Epithelial cell of proximal tubule (primary cell): ENCODE measurements around the gene IQCE. TPM values are rescaled to one million over a fixed set of nuclear protein-coding genes. Genes with fewer than 3 reads are reported as not detected.

Experiments used
- DNase-seq: peaks from one replicate; pipeline ENCODE4 v3.0.0-alpha.2; 2011; ENCODE audit warnings: low read depth
- H3K4me3 ChIP-seq: 2 replicates; pipeline ENCODE4 v1.5.1; 2011; ENCODE audit warnings: low read depth, mild to moderate bottlenecking, low read length
- CTCF ChIP-seq: conservative IDR thresholded peaks from 2 replicates; pipeline ENCODE4 v1.5.1; 2012; ENCODE audit warnings: low read depth, mild to moderate bottlenecking, low read length
- total RNA-seq: library from RNA; depleted of rRNA; stranded (reverse); fragments of >200 nt; gene quantifications from 2 replicates; pipeline ENCODE4 v1.2.3, GENCODE V29; 2015

The IQCE gene
- total RNA-seq, 1 donor from 2014 or later: 25.0 TPM

DNA sequence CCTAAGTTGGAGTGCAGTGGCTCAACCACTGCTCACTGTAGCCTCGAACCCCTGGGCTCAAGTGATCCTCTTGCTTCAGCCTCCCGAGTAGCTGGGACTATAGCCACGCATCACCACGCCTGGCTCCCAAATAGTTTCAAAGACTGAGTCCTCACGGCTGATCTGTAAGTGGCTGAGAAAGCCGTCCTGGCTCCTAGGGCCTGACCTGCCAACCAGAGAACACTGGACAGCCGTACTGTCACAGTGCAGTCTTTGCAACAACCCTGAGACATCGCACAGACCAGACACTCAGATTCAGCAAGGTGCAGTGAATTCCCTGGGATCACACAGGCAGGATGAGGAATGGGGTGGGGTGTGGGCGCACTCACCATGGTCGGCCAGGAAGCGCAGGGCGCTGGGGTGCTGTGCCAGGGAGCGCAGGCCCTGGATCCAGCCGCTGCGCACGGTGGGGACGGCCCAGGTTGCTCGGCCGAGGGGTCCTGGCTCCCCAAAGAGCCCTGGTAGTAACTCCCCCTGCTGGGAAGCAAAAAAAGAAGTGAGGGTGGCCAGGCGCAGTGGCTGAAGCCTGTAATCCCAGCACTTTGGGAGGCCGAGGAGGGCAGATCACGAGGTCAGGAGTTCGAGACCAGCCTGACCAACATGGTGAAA is 14.1 kb upstream of the IQCE start:
- DNase-seq: no peak

DNA sequence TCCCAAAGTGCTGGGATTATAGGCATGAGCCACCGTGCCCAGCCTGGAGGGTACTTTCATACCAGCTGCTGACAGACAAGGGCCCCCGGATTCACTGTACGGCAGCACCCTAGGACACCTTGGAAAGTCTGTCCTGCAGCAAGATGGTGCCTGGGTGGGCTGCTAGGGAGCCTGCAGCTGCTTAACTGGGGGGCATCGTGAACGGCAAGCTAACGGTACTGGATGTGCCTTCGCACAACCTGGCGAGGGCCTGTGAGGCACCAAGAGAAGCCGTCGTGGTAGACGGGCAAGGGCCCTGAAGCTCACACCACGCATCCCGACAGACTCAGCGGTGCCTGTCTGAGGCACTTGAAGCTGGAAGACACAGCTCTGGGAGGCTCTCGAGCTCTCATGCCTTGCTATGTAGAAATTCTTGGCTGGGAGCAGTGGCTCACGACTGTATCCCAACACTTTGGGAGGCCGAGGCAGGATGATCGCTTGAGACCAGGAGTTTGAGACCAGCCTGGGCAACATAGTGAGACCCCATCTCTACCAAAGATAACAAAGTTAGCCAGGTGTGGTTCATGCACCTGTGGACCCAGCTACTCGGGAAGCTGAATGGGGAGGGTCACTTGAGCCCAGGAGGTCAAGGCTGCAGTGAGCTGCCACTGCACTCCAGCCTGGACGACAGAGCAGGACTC is 12.9 kb upstream of the IQCE start:
- DNase-seq: no peak
- no peak overlapping the region for H3K4me3 ChIP-seq
- TF ChIP-seq CTCF: no peak

More for the DNA sequence above, 14.1 kb upstream of the IQCE start:
- TF ChIP-seq CTCF: no peak
- H3K4me3 ChIP-seq: no peak overlapping the region

DNA sequence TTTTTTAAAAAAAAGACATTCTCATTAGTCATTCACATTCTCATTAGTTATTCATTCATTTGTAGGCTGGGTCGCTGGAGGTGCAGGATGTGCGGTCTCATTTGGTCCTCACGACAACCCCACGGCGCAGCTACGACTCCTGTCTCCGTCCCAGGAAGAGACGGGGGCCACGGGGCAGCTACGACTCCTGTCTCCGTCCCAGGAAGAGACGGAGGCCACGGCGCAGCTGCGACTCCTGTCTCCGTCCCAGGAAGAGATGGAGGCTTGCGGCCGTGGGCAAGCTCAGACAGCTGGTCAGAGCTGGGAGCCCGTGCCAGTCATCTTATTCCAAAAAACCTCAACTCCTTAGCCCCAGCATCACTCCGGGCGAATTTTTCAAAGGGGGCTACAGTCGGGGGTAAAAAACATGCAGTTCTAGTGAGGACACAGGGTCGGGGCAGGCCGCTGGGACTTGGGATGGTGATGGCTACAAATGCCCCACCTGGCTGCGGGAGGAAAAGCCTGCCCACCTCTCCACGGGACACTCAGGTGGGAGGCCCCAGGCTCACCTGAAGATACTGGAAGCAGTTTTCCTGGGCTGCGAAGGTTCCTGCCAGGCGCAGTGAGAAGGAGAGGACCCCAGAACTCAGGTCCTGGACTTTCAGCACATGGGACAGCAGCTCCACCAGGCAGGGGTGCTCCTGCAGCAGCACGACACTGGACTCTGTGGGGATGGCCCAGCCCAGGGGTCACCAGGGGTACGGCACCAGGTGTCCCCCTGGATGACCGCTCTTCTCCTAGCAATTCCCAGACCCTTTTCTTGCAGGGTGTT is 11.8 kb upstream of the IQCE start:
- TF ChIP-seq CTCF: no peak
- DNase-seq: no peak
- no peak overlapping the region for H3K4me3 ChIP-seq

- H3K4me3 ChIP-seq: no peak overlapping the region
- no peak for DNase-seq
- TF ChIP-seq CTCF: no peak
Observed at GRCh38 chr7:2551418-2551817, 7.4 kb upstream of the IQCE start.

DNA sequence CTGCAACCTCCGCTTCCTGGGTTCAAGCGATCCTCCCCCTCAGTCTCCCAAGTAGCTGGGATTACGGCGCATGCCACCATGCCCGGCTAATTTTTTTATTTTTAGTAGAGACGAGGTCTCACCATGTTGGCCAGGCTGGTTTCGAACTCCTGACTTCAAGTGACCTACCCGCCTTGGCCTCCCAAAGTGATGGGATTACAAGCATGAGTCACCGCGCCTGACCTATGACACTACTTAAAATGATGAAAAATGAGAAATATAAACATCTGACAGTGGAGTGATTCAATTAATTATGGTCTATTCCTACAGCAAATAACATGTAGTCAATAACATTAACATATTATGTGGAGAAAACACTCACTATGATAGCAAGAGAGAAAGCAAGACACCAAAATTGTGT is 5.7 kb upstream of the IQCE start:
- DNase-seq: no peak
- no peak overlapping the region for H3K4me3 ChIP-seq
- no peak for TF ChIP-seq CTCF

- TF ChIP-seq CTCF: no peak
- peak overlapping the region; percentile 84 for H3K4me3 ChIP-seq
- DNase-seq: no peak
Observed at GRCh38 chr7:2553831-2554581, 4.8 kb upstream of the IQCE start.
